Vagina (tissue), 2 donors: Measurements from ENCODE around the gene CD69.
A peak's percentile ranks its signal among the peaks of the same experiment; 100 is the strongest.

Experiments used
- POLR2A ChIP-seq, 2 donors: fragments of 450-650 bp; IDR thresholded peaks; one replicate each; pipeline ENCODE4 v1.6.1; 2017; ENCODE audit warnings: antibody characterized with exemption in 2 of 2, mild to moderate bottlenecking in 2 of 2, moderate library complexity in 2 of 2
- POLR2AphosphoS5 ChIP-seq, 2 donors: sonication (generic); formaldehyde crosslinking; IDR thresholded peaks; one replicate each; pipeline ENCODE4 v1.9.0; 2017; ENCODE audit warnings: antibody characterized with exemption in 2 of 2, mild to moderate bottlenecking in 2 of 2, low read depth in 1 of 2; ENCODE audit not compliant: insufficient read depth in 1 of 2
- TF ChIP-seq, protein P1 (sequence below), 3 experiments: fragments of 450-650 bp in 2 of 3; fragments of 200-600 bp in 1 of 3; sonication (generic) in 1 of 3; IDR thresholded peaks; one replicate each; pipeline ENCODE4 v1.5.1; 2017 to 2019; ENCODE audit warnings: antibody characterized with exemption in 3 of 3, mild to moderate bottlenecking in 2 of 3, moderate library complexity in 2 of 3

DNA sequence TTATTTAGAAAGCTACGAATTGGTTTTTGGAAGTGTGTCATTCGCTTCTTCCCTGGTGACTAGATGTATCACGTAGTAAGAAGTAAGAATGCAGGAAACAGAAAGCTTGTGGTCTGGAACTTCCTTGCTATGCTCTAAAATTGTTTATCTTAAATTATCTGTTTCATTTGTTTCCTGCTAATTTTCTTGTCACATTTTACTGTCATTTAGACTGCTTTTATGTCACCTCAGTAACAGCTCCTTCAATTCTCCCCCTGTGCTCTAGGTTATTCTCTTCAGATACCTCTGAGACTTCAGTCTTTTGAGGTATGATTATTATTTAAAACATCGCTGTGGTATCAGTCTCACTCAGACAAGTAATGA, 699 bp upstream of the CD69 start:
- TF ChIP-seq POLR2AphosphoS5 (IDR thresholded peaks at IDR 0.05; ENCODE audit: insufficient read depth in 1 of 2, low read depth in 1 of 2) (no peak), POLR2A (IDR thresholded peaks at IDR 0.05) (peak in 1 of 2 donors; percentile 4)
- TF ChIP-seq, protein P1, sequence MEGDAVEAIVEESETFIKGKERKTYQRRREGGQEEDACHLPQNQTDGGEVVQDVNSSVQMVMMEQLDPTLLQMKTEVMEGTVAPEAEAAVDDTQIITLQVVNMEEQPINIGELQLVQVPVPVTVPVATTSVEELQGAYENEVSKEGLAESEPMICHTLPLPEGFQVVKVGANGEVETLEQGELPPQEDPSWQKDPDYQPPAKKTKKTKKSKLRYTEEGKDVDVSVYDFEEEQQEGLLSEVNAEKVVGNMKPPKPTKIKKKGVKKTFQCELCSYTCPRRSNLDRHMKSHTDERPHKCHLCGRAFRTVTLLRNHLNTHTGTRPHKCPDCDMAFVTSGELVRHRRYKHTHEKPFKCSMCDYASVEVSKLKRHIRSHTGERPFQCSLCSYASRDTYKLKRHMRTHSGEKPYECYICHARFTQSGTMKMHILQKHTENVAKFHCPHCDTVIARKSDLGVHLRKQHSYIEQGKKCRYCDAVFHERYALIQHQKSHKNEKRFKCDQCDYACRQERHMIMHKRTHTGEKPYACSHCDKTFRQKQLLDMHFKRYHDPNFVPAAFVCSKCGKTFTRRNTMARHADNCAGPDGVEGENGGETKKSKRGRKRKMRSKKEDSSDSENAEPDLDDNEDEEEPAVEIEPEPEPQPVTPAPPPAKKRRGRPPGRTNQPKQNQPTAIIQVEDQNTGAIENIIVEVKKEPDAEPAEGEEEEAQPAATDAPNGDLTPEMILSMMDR (IDR thresholded peaks at IDR 0.05), result no peak
